K562 (cell line): Measurements from ENCODE around the gene SLC26A6. TPM values are rescaled to one million over a fixed set of nuclear protein-coding genes. Genes with fewer than 3 reads are reported as not detected.

Experiments used
- ATAC-seq: fragments of 200-7000 bp; cut with Tn5 transposase; 3 replicates; pipeline ENCODE4 v1.9.1; 2020; ENCODE audit warnings: moderate library complexity
- BruUV-seq: library from RNA; stranded (reverse); fragments of 400-500 nt; replicated peaks from 2 replicates; lab custom pipeline; 2021; lab: Mats Ljungman, UMichigan
- CTCF ChIA-PET: fragments of 300-600 bp; formaldehyde crosslinking; extraction: SDS; loops from one replicate; lab custom pipeline; 2021; ENCODE audit warnings: low intra/inter-chr PET ratio; lab: Yijun Ruan, JAX
- POLR2A ChIA-PET: fragments of 300-600, 350-650 bp; sonication (Branson Sonifier 250); formaldehyde crosslinking; extraction: SDS; loops from one replicate; lab custom pipeline; 2021; ENCODE audit warnings: antibody characterized with exemption, inconsistent platforms; lab: Yijun Ruan, JAX
- DNase-seq, 4 experiments: peaks; one replicate each; pipeline versions ENCODE4 v3.0.0 to v3.0.0-alpha.2; 2011 to 2018; ENCODE audit warnings: low spot score in 3 of 4, mixed read lengths in 3 of 4; ENCODE audit errors: extremely low read depth in 1 of 4
- FAIRE-seq: peaks from 2 replicates; lab custom pipeline; 2011; peaks lifted over from hg19 to GRCh38; lab: Jason Lieb, UNC
- H2AFZ ChIP-seq: 2 replicates; pipeline ENCODE4 v1.6.0; 2011; ENCODE audit warnings: low read depth, low read length, control low read depth, inconsistent platforms
- H3K27ac ChIP-seq: fragments of 200-600 bp; 3 replicates; pipeline ENCODE4 v1.8.0; 2011; ENCODE audit warnings: low read depth, mild to moderate bottlenecking, control low read depth, inconsistent platforms, low read length, moderate library complexity, mixed read lengths; ENCODE audit errors: extremely low read depth
- H3K27me3 ChIP-seq, 2 experiments: fragments of 300-600 bp in 1 of 2; 2 replicates in 1 of 2; 3 replicates in 1 of 2; pipeline versions ENCODE4 v1.6.0 to v1.8.0; 2011; ENCODE audit warnings: inconsistent platforms in 2 of 2, low read length in 2 of 2, mild to moderate bottlenecking in 1 of 2, mixed read lengths in 1 of 2, moderate library complexity in 1 of 2; ENCODE audit not compliant: control insufficient read depth in 2 of 2, insufficient read depth in 2 of 2
- H3K36me3 ChIP-seq: fragments of 300-600 bp; 3 replicates; pipeline ENCODE4 v1.8.0; 2011; ENCODE audit warnings: mild to moderate bottlenecking, low read length, inconsistent platforms; ENCODE audit not compliant: control insufficient read depth, insufficient read depth
- H3K4me1 ChIP-seq, 2 experiments: fragments of 200-600 bp in 1 of 2; replicated peaks in 1 of 2; 2 replicates in 1 of 2; 3 replicates in 1 of 2; pipeline versions ENCODE4 v1.5.1 to v1.8.0; 2011; ENCODE audit warnings: inconsistent platforms in 2 of 2, low read length in 2 of 2, mild to moderate bottlenecking in 1 of 2, mixed read lengths in 1 of 2, moderate library complexity in 1 of 2; ENCODE audit not compliant: control insufficient read depth in 2 of 2, insufficient read depth in 2 of 2
- H3K4me2 ChIP-seq: 2 replicates; pipeline ENCODE4 v1.6.1; 2011; ENCODE audit warnings: low read length, control low read depth, inconsistent platforms, mixed read lengths; ENCODE audit not compliant: insufficient read depth
- H3K4me3 ChIP-seq: fragments of 200-600 bp; sonication (generic), shearing (Covaris generic); 2 replicates; pipeline ENCODE4 v1.5.1; 2016; ENCODE audit warnings: control low read depth, inconsistent platforms
- H3K79me2 ChIP-seq: fragments of 200-600 bp; 3 replicates; pipeline ENCODE4 v1.8.0; 2011; ENCODE audit warnings: low read length, inconsistent platforms; ENCODE audit not compliant: control insufficient read depth, insufficient read depth
- H3K9ac ChIP-seq, 2 experiments: 2 replicates each; pipeline versions ENCODE4 v1.6.0 to v1.6.1; 2011; ENCODE audit warnings: low read depth in 2 of 2, low read length in 2 of 2, control low read depth in 1 of 2, inconsistent platforms in 1 of 2, mild to moderate bottlenecking in 1 of 2, mixed read lengths in 1 of 2; ENCODE audit not compliant: insufficient read depth in 1 of 2
- H3K9me1 ChIP-seq: one replicate; pipeline ENCODE4 v1.6.0; 2011; ENCODE audit warnings: inconsistent platforms, mild to moderate bottlenecking, low read length, moderate library complexity; ENCODE audit not compliant: control insufficient read depth, insufficient read depth
- H3K9me3 ChIP-seq: replicated peaks from 2 replicates; pipeline ENCODE4 v1.5.1; 2011; ENCODE audit warnings: low read depth, low read length, inconsistent platforms; ENCODE audit not compliant: control insufficient read depth, insufficient read depth
- H4K20me1 ChIP-seq: replicated peaks from 2 replicates; pipeline ENCODE4 v1.6.1; 2011; ENCODE audit warnings: low read length, inconsistent platforms, mixed read lengths; ENCODE audit not compliant: control insufficient read depth, insufficient read depth
- BRF2 ChIP-seq: IDR thresholded peaks from 3 replicates; pipeline ENCODE4 v1.6.1; 2011; ENCODE audit warnings: borderline replicate concordance, mild to moderate bottlenecking; ENCODE audit not compliant: insufficient read length, insufficient read depth
- MBD1 ChIP-seq: fragments of 250-450 bp; sonication (Bioruptor Pico); IDR thresholded peaks from 2 replicates; pipeline ENCODE4 v1.8.0; 2022; ENCODE audit warnings: inconsistent platforms
- NRF1 ChIP-seq, 2 experiments: fragments of 450-650 bp; IDR thresholded peaks in 1 of 2; conservative IDR thresholded peaks in 1 of 2; 2 replicates each; pipeline ENCODE4 v1.6.1; 2014; ENCODE audit warnings: mild to moderate bottlenecking in 2 of 2
- PTRF ChIP-seq: fragments of 450-650 bp; IDR thresholded peaks from 2 replicates; pipeline ENCODE4 v1.6.1; 2016; ENCODE audit warnings: mild to moderate bottlenecking, missing genetic modification characterization, missing compliant biosample characterization
- RBM39 ChIP-seq: fragments of 200-400 bp; formaldehyde crosslinking; optimal IDR thresholded peaks from 2 replicates; pipeline ENCODE3; 2018; ENCODE audit warnings: low read depth, low read length
- ZHX1 ChIP-seq: fragments of 150-350 bp; conservative IDR thresholded peaks from 2 replicates; pipeline ENCODE4 v1.6.1; 2014; ENCODE audit warnings: low read length
- ZNF224 ChIP-seq: sonication (generic); formaldehyde crosslinking; IDR thresholded peaks from 2 replicates; pipeline ENCODE4 v1.8.0; 2022; ENCODE audit warnings: mild to moderate bottlenecking, missing genetic modification reagents
- ZNF280B ChIP-seq: fragments of 250-450 bp; sonication (Bioruptor Pico); IDR thresholded peaks from 2 replicates; pipeline ENCODE4 v1.5.1; 2021; ENCODE audit warnings: mild to moderate bottlenecking
- ZNF431 ChIP-seq: sonication (generic); formaldehyde crosslinking; IDR thresholded peaks from 2 replicates; pipeline ENCODE4 v1.8.0; 2022; ENCODE audit warnings: mild to moderate bottlenecking, missing genetic modification reagents
- ZNF780A ChIP-seq: fragments of 250-450 bp; sonication (Bioruptor Pico); IDR thresholded peaks from 2 replicates; pipeline ENCODE4 v1.5.0; 2021; ENCODE audit warnings: mild to moderate bottlenecking
- WGBS: fragments of 100-300 bp; shearing (Covaris generic); methylation state at CpG from one replicate; pipeline ENCODE4 v1.1.6; 2016; ENCODE audit warnings: low coverage, mixed read lengths; ENCODE audit not compliant: insufficient coverage; ENCODE audit errors: missing lambda C conversion rate; 5-methylcytosine and 5-hydroxymethylcytosine counted together
- in situ Hi-C: fragments of 300-500 bp; cut with MboI; formaldehyde crosslinking; loops from 4 replicates; pipeline ENCODE4 v1.15.0; 2018; ENCODE audit warnings: inconsistent platforms, mixed read lengths
- intact Hi-C: fragments of 100-400 bp; cut with micrococcal nuclease; formaldehyde crosslinking; loops from 2 replicates; pipeline ENCODE4 v1.14.2; 2022
- polyA plus RNA-seq, 8 experiments: library from polyadenylated mRNA; depleted of rRNA in 4 of 8; stranded (reverse) in 5 of 8; unstranded in 3 of 8; fragments of >200 nt; fragmentation: Nextera tagmentation in 2 of 8; fragmentation: Illumina TruSeq in 1 of 8; extraction: Ambion mirVana in 2 of 8; extraction: Trizol in 1 of 8; gene quantifications; 2 replicates each; pipeline versions ENCODE4 v1.2.1 to v1.2.3, GENCODE V29; 2011 to 2014; ENCODE audit warnings: inconsistent platforms in 1 of 8, missing spikeins in 1 of 8
- total RNA-seq, 7 experiments: library from RNA; depleted of rRNA in 6 of 7; stranded (reverse); fragments of >200 nt in 6 of 7; fragmentation: Illumina TruSeq in 2 of 7; extraction: Trizol in 2 of 7; gene quantifications; 2 replicates each; pipeline versions ENCODE4 v1.2.1 to v1.2.3, GENCODE V29; 2011 to 2021; ENCODE audit warnings: low replicate concordance in 1 of 7

The SLC26A6 gene
- total and polyA plus RNA-seq, 9 of the 15 experiments (the other 6 are each of a cell fraction or from before 2014, with no cell fraction given) = 2.1 to 27.2 (median 14.8) TPM

- in situ Hi-C loops = no loop called here
- BruUV-seq = no TSS peak
- no peaks in the 10 kb centered on the region for H3K27me3 ChIP-seq
- WGBS = 93% methylated on average over 2 of the region's 2 CpGs
- peaks cover 0 to 5% of the 10 kb centered on the region in 2 experiments; a peak in 2 of 5 replicates for H3K4me1 ChIP-seq
- H3K9me1 ChIP-seq = no peaks in the 10 kb centered on the region
- intact Hi-C loops = no loop called here
- H2AFZ ChIP-seq = no peak overlapping the region
- H3K79me2 ChIP-seq = peaks cover 8% of the 10 kb centered on the region; the same call in 1 of the 3 replicates
- H3K9ac ChIP-seq = no peak overlapping the region
- H3K4me3 ChIP-seq = no peak overlapping the region
- CTCF ChIA-PET = no interaction called here
- no peak overlapping the region for H3K27ac ChIP-seq
- ATAC-seq = no peak
- POLR2A ChIA-PET = no interaction called here
- H3K36me3 ChIP-seq = peaks cover 89% of the 10 kb centered on the region; the same call in 2 of the 3 replicates
- FAIRE-seq = no peak
- no peaks in the 10 kb centered on the region for H3K9me3 ChIP-seq
- H4K20me1 ChIP-seq = no peaks in the 10 kb centered on the region
- DNase-seq = no peak
- H3K4me2 ChIP-seq = no peak overlapping the region
- TF ChIP-seq NRF1 (conservative IDR thresholded peaks at IDR 0.05 in 1 of 2, IDR thresholded peaks at IDR 0.05 in 1 of 2) (no peak), MBD1 (CRISPR knock-in tag) (no peak), ZNF280B (CRISPR knock-in tag) (no peak), BRF2 (no peak), PTRF (tag) (no peak), RBM39 (no peak), ZNF780A (CRISPR knock-in tag) (no peak), ZNF431 (CRISPR knock-in tag) (no peak), ZHX1 (no peak), ZNF224 (no peak)
Measured at GRCh38 chr3:48601622-48601994, 33.7 kb downstream of the SLC26A6 start.
